Tibial artery (tissue), 4 donors: ENCODE data around the gene ABLIM2.
A peak's percentile ranks its signal among the peaks of the same experiment; 100 is the strongest.

Source experiments
- DNase-seq, 2 donors: peaks; one replicate each; pipeline ENCODE4 v3.0.0-alpha.2; 2019
- H3K27ac ChIP-seq, 2 donors: fragments of 200-600 bp; sonication (generic) in 1 of 2; 1 replicate in 1 of 2; 2 replicates in 1 of 2; pipeline ENCODE4 v1.5.1; 2018 to 2019; ENCODE audit warnings: mild to moderate bottlenecking in 1 of 2
- H3K27me3 ChIP-seq, 2 donors: fragments of 200-600 bp; sonication (generic) in 1 of 2; one replicate each; pipeline versions ENCODE4 v1.5.1 to v1.6.0; 2016 to 2019
- H3K36me3 ChIP-seq, 3 donors: fragments of 200-600 bp; sonication (generic) in 2 of 3; one replicate each; pipeline ENCODE4 v1.5.1; 2016 to 2019; ENCODE audit warnings: mild to moderate bottlenecking in 2 of 3
- H3K4me1 ChIP-seq, 4 donors: fragments of 200-600 bp; sonication (generic) in 2 of 4; 1 replicate in 3 of 4; 2 replicates in 1 of 4; pipeline ENCODE4 v1.5.1; 2016 to 2019
- H3K4me3 ChIP-seq, 2 donors: fragments of 200-600 bp; sonication (generic) in 1 of 2; 1 replicate in 1 of 2; 2 replicates in 1 of 2; pipeline ENCODE4 v1.5.1; 2018 to 2019; ENCODE audit warnings: mild to moderate bottlenecking in 2 of 2
- H3K9me3 ChIP-seq, 3 donors: fragments of 200-600 bp; sonication (generic) in 1 of 3; one replicate each; pipeline ENCODE4 v1.5.1; 2016 to 2019
- intact Hi-C: fragments of 100-400 bp; cut with DNase I; formaldehyde crosslinking; loops from one replicate; pipeline ENCODE4 v1.15.0; 2023; ENCODE audit warnings: low total_unique reads
- TF ChIP-seq, protein P1 (sequence below), 2 experiments: fragments of 200-600 bp in 1 of 2; fragments of 450-650 bp in 1 of 2; IDR thresholded peaks; one replicate each; pipeline ENCODE4 v1.5.1; 2017 to 2019; ENCODE audit warnings: antibody characterized with exemption in 2 of 2, mild to moderate bottlenecking in 1 of 2, moderate library complexity in 1 of 2

ABLIM2 gene

DNA sequence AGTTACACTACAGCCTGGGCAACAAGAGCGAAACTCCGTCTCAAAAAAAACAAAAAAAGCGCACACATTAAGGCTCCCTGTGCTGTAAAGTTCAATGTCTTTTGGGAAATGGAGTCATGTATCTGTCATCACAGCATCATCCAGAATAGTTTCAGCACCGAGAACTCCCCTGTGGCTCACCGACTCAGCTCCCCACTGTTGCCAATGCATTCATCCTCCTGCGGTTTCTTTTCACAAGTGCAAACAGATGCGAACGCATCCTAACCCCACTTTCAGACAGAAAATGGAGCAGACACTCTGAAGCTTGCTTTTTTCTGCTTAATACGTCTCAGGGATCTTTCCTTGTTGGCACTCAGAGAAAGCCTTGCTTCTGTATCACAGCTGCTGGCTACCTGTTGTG, 26.7 kb upstream of the ABLIM2 start:
- no peaks in the 10 kb centered on the region for H3K9me3 ChIP-seq
- H3K27me3 ChIP-seq, result peaks cover 0 to 25% of the 10 kb centered on the region in 2 donors
- TF ChIP-seq, protein P1, sequence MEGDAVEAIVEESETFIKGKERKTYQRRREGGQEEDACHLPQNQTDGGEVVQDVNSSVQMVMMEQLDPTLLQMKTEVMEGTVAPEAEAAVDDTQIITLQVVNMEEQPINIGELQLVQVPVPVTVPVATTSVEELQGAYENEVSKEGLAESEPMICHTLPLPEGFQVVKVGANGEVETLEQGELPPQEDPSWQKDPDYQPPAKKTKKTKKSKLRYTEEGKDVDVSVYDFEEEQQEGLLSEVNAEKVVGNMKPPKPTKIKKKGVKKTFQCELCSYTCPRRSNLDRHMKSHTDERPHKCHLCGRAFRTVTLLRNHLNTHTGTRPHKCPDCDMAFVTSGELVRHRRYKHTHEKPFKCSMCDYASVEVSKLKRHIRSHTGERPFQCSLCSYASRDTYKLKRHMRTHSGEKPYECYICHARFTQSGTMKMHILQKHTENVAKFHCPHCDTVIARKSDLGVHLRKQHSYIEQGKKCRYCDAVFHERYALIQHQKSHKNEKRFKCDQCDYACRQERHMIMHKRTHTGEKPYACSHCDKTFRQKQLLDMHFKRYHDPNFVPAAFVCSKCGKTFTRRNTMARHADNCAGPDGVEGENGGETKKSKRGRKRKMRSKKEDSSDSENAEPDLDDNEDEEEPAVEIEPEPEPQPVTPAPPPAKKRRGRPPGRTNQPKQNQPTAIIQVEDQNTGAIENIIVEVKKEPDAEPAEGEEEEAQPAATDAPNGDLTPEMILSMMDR (IDR thresholded peaks at IDR 0.05), result no peak
- intact Hi-C loops, result no loop called here
- H3K4me3 ChIP-seq, result no peak overlapping the region
- peaks cover 0 to 32% (median 21%) of the 10 kb centered on the region in 4 donors for H3K4me1 ChIP-seq
- no peak for DNase-seq
- H3K36me3 ChIP-seq, result no peaks in the 10 kb centered on the region
- no peak overlapping the region for H3K27ac ChIP-seq

DNA sequence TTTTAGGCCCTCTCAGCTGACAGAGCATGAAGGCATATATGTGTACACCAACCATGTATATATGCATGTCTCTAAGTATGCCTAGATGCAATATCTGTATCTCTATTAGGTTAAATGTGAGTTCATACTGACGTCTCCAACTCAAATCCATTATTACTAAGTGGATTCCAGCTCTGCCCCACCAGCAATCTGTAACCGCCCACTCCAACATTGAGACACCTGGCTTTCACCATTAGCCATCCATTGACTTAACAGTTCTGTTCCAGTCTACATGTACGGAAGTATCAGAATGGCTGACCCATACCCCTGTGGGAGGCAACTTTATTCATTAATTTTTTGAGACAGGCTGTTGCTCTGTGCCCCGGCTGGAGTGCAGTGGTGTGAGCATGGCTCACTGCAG, 25.4 kb upstream of the ABLIM2 start:
- Histone ChIP-seq H3K27ac (no peak overlapping the region), H3K4me1 (peaks cover 0 to 19% (median 15%) of the 10 kb centered on the region in 4 donors), H3K9me3 (no peaks in the 10 kb centered on the region), H3K36me3 (no peaks in the 10 kb centered on the region), H3K4me3 (no peak overlapping the region), H3K27me3 (peaks cover 0 to 32% of the 10 kb centered on the region in 2 donors)
- intact Hi-C loops, result no loop called here
- TF ChIP-seq, protein P1 (IDR thresholded peaks at IDR 0.05), result no peak
- DNase-seq, result no peak

DNA sequence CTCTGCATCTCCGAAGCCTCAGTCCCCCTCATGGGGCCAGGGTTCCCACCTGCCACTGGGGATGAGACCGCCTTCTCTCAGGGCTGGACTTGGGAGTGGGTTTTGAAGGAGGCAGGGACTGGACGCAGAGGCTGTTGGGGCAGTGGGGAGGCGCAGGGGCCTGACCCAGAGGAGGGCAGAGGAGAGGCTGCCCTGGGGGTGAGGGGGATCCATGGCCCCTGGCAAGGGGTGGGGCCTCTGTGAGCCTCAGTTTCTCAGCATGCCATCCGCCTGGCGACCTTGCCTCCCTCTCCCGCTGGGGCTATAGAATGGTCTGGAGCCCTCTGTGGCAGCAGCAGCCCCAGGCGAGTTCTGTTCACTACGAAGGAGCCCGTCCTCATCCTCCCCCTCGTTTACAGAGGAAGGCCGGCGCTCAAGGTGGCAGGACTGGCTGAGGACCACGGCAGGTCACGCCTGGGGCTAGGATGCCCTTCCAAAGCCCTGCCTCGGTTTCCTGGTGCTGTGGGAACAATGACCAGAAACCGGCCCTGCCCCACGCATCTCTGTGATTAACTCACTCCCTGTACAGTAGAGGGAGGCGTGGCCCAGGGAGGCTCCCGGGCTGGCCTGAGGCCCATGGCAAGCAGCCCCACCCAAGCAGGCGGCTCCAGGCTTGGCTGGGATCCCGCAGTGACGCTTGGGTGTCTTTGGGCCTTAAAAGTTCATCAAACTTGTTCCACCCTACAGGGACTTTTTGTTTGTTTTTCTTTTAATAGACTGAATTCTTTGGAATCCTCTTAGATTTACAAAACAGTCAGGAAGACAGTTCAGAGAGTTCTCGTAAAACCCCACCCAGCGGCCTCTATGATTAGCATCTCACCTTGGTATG, 24.5 kb upstream of the ABLIM2 start:
- no peaks in the 10 kb centered on the region for H3K9me3 ChIP-seq
- peak in 1 of 2 donors; percentile 64 for DNase-seq
- no peak overlapping the region for H3K4me3 ChIP-seq
- H3K4me1 ChIP-seq, result peaks cover 0 to 11% (median 6%) of the 10 kb centered on the region in 4 donors
- TF ChIP-seq, protein P1 (IDR thresholded peaks at IDR 0.05), result no peak
- no peak overlapping the region for H3K27ac ChIP-seq
- H3K27me3 ChIP-seq, result peaks cover 0 to 28% of the 10 kb centered on the region in 2 donors
- no peaks in the 10 kb centered on the region for H3K36me3 ChIP-seq
- intact Hi-C loops, result no loop called here

DNA sequence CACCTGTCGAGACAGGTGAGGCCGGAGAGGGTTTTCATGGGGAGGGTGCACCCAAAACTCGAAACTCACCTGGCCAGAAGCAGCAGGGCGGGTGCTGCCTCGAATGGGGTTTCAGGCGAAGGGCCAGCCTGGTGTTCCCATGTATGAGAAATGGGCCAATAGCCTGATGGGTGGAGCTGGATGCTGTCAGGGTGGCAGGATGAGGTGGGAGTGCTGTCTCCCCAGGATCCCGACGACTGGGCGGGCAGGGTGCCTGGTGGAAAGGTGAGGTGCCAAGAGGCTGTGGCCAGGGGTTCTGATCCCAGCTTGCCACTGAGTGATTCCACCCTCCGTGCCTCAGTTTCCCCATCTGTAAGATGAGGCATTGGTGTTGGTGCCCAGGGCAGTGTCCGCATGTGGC, 23.7 kb upstream of the ABLIM2 start:
- TF ChIP-seq, protein P1 (IDR thresholded peaks at IDR 0.05), result no peak
- Histone ChIP-seq H3K27me3 (peaks cover 0 to 28% of the 10 kb centered on the region in 2 donors), H3K27ac (no peak overlapping the region), H3K36me3 (no peaks in the 10 kb centered on the region), H3K4me3 (no peak overlapping the region), H3K4me1 (peaks cover 0 to 11% (median 6%) of the 10 kb centered on the region in 4 donors), H3K9me3 (no peaks in the 10 kb centered on the region)
- intact Hi-C loops, result no loop called here
- DNase-seq, result no peak

DNA sequence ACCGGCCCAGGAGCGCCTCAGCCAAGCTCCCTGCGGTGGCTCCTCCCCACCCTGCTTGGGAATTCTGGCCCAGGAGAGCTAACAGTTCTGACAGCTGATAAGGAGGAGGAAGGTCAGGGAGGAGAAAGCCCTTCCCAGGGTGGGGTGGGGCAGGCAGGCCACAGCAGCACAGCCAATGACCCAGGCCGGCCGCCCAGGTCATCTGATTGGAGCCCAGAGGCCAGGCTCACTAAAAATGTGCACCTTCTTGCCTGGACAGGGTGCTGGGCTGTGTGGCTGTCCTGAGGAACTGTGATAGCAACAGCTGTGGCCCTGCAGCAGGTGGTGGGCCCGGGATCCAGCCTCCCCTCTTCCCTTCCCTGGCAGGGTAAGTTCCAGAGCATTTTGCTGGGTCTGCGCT, 23.2 kb upstream of the ABLIM2 start:
- TF ChIP-seq, protein P1 (IDR thresholded peaks at IDR 0.05), result no peak
- intact Hi-C loops, result no loop called here
- H3K9me3 ChIP-seq, result no peaks in the 10 kb centered on the region
- H3K27ac ChIP-seq, result no peak overlapping the region
- no peak for DNase-seq
- H3K27me3 ChIP-seq, result peaks cover 0 to 28% of the 10 kb centered on the region in 2 donors
- H3K4me3 ChIP-seq, result no peak overlapping the region
- peaks cover 0 to 11% (median 6%) of the 10 kb centered on the region in 4 donors for H3K4me1 ChIP-seq
- no peaks in the 10 kb centered on the region for H3K36me3 ChIP-seq
